ENCODE measurements around the gene CSHL1.
A peak's percentile ranks its signal among the peaks of the same experiment; 100 is the strongest.
"Not testable (repeated sequence)": the region's sequence is repeated elsewhere in the genome, so short reads cannot be mapped to it uniquely, and the experiment has no call there.

The CSHL1 gene

DNA sequence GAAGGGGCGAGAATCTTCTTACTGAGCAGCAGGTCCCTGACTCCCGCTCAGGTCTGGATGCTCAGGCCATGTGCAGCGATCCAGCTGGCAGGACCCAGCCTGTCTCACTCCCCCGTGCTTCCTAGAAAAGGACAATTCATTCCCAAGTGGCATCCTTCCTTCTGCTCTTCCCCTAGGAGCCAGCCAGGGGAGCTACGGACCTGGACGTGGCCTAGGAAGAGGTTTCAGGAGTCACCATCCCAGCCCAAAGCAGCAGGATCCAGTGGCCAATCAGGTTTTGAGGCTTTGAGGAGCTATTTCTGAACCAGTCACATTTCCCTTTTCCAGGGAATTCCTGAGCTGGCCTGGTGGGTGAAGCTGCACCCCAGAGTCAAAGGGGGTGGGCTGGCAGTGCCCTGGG lies 28.8 kb upstream of the CSHL1 start:
- DNase-seq = no peak

- DNase-seq = no peak
These were observed 28.3 kb upstream of the CSHL1 start for GRCh38 chr17:63939401-63939800.

DNA sequence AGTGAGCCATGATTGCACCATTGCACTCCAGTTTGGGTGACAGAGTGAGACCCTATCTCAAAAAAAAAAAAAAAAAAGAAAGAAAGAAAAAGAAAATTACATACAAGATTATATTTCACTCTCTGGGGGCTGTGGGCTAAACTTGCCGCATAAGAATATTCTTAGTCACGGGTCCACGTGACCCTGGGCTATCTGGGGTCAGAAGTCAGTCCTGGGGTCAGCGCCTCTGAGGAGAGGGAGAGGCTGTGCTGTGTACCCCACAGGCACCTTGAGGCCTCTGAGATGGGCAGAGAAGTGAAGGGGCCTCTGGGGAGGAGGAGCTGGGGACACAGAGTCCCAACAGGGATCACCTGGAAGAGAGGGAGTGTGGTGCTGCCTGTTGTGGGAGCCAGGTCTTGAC lies 26.9 kb upstream of the CSHL1 start:
- no peak for DNase-seq

DNA sequence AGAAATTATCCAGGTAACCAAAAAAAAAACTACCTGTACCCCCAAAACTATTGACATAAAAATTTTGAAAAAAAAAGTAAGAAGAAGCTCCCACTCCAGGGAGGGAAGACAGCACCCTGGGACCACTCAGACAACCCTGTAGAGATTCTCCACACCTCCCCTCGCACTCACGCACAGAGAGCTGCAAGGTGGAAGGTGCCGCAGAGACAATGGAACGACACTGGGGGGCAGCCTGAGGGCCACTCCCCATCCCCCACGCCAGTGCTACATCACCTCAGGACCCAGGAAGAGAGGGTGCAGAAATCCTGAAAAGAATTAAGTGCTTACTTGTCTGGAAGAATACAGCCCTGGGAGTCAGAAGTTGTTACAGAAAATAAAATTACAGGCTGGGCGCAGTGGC lies 26.3 kb upstream of the CSHL1 start:
- no peak for DNase-seq

DNA sequence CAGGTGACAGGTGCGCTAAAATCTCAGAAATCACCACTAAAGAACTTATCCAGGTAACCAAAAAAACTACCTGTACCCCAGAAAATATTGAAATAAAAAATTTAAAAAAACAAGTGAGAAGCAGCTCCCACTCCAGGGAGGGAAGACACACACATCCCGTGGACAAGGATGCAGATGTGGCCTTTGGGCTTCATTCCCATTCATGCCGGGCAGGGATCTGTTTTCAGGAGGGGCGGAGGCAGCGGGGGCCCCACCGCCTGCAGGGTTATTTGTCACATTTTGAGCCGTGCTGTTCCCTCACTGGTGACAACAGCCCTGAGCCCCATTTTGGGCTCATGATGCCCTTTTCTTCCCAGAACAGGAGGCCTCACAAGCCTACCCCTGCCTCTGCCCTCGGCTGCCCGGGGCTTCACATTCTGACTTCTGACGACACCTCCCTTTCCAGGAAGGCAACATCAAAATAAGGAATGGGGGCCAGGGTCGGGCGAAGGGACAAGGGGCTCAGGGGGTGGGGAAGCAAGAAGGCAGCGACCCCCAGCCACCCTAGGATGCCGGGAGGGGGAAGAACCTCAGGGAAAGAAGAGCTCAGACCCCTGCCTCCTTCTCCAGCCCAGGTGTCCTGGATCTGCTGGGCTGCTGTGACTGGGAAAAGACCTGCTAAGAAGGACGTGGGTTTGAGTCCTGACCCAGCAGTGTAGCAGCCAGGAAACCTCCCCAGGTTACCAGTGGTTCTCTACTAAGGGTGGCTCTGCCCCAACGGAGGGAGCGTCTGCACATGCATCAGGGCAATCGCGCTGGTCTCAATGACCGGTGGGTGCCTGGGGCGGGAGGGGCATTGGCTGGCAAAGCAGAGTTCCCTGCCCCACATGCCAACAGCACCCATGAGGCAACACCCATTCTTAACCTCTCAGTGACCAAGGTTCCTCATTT lies 23.4 kb upstream of the CSHL1 start:
- DNase-seq = no peak

DNA sequence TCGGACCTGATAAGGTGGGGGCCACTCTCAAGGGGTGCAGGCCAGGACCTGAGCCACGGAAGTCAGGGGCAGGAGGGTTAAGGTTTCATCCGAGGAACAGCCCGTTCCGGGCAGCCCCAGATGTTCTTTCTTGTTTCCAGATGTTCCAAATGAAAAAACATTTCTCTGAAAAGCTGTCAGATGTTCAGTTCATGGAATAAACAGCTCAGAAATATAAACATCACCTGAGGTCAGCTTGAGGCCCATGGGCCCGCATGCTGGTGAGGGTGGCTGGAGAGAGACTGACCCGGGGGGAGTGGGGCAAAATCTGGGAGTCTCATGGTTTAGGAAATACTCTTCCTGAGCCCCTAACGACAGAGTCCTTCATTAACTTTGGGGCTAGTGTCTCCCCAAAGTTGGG lies 22.5 kb upstream of the CSHL1 start:
- no peak for DNase-seq

DNA sequence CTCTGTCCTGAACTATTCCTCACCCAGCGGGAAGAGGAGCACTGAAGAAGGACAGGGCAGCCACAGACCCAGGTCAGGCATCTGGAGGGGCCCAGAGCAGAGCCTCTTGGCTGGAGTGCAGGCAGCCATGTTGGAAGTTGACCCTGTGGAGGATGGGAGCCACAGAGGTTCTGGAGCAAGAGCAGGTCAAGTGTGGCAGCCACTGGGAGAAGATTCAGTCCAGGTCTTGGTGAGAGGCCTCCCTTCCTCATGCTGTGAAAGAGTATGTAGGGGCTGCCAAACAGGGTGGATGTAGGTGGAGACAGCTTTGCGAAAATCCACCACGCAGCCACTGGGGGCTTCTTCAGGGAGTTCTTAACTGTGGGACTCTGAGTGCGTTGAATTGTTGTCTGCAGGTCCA lies 21.7 kb upstream of the CSHL1 start:
- no peak for DNase-seq

GRCh38 chr17:63931981-63932561 lies 21.0 kb upstream of the CSHL1 start, which contains the start of gene CD79B:
CD79B (minus strand) TSS chr17:63932331; CDS start chr17:63932261, 70 bp downstream.
- peak in 3 of 6 experiments; percentile 38 to 68 (median 50) for DNase-seq

- DNase-seq = peak; percentile 10 to 56 (median 34)
These were observed 20.0 kb upstream of the CSHL1 start for GRCh38 chr17:63930951-63931575.

DNA sequence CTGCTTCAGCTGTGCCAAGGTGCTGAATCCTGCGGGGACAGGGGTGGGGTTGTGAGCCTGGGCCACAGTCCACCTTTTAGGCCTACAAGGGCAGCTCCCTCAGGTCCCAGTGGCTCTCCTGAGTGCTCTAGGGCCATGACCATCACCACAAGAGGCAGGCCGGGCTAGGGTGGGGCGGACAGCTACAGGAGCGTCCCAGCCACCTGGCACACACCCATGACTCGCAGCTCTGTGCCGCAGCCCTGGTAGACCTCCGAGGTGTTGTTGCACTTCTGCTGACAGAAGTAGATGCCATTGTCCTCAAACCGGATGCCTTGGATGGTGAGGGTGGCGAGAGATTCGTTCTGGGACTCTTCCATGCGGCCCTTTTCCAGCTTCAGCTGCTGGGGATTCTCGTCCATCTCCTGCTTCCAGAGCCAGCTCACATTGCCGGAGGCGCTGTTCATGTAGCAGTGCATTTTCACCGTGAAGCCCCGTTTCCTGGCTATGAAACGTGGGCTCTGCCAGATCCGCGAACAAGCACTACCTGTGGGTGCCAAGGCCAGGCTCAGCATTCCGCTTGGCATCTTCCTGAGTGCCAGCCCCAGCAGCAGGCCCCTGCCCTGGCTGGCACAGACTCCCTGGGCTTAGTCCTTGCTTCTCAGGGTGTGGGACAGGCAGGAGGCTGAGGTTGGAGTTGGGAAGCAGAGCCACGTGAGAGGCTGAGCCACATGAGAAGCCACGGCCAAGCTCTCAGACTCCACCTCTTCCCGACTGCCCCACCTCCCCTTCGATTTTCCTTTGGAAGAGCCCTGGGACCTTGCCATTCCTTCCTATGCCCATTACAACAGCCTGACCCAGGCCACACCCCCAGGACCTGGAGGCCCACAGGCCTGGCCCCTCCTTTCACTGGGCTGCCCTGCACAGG lies 19.1 kb upstream of the CSHL1 start:
- no peak for DNase-seq

DNA sequence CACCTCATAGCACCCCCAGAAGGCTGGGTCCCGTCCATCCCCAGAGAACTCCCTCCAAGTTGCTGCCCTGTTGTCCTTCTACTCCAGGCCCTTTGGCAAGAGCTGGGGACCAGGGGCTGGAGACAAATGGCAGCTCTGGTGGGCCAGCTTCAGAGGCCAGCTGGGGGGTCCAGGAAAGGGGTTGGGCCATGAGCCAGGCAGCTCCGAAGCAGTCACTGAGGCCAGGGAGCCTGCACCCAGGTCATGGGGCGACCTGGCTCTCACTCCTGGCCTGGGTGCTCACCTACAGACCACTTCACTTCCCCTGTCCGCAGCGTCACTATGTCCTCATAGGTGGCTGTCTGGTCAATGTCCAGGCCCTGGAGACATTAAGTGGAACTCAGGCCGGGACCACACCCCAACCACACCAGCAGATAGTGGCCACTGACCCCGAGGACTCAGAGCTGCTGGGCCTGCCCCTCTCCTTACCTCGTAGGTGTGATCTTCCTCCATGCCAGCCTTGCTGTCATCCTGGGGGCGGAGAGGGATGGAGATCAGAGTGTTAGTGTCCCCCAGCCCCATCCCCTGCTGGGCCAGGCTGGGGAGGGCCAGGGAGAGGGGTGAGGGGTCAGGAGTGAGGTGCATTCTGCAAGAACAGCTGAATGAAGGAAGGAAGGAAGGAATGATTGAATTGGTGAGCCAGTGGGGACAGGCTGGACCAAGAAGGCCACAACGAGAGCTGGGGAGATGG lies 18.1 kb upstream of the CSHL1 start:
- no peak for DNase-seq

DNA sequence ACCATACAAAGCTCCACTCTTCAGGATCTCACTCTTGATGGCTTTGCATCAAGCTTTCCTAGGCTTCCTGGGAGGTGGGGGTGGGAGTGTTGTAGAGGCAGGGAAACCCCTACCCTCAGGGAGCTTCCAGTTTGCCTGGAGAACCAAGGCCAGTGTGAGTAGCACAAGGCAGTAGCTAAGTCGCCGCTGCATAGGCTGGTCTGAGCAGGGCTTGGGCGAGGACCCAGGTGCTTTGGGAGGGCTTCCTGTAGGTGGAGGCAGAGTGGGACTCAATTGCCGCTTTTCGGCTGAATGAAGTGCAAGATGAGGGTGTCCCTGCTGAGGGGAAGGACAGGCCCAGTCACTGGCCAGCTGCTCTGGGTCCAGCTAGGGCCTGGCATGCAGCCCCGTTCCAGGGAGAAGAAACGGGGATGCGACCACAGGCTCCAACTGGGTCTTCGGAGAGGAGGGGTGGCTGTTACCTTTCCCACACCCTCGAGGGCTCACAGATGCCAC lies 17.2 kb upstream of the CSHL1 start:
- DNase-seq = no peak

DNA sequence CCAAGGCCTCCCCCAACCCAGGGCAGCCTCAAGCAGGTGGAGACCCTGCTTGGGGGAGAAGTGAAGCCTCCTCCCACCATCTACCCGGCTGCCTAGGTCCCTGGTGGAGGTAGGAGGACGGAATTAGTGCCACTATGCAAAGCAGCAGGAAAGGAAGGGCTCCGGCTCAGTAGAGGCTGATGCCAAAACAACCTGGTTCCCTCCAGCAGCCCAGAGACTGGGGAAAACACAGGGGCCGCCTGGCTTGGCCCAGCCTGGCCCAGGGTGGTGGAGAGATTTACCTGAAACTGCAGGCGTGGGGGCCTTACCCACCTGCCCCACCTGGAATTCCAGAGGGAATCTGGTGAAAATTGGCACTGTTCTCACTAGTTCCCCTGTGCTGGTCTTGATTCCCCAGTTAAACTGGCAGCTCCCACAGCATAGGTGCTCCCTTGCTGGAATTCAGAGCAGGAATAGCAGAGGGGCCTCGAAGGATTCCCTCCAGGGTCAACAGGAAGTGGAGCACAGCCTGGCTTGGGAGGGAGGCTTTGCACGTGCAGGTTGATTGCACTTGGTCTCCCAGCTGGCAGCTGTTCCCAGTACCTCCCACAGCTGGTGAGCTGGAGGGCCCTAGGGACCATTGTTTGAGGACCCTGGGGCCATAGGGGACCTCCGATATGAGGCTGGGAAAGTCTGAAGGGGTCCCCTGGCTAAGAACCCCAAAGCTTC lies 16.6 kb upstream of the CSHL1 start:
- DNase-seq = no peak

DNA sequence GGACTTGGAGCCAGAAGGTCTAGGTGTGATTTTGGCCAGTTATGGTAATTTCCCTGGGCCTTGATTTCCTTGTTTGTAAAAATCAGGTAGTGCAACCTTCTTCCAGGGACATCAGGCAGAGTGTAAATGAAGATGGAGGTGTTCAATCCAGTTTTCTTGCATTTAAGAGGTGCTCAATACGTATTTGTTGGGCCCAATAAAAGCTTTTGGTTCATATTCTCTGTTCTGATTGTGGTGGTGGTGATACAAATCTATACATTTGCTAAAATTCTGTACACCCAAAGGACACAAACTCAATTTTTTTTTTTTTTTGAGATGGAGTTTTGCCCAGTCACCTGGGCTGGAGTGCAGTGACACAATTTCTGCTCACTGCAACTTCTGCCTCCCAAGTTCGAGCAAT lies 15.1 kb upstream of the CSHL1 start:
- DNase-seq = no peak

- no peak for DNase-seq
These were observed 14.6 kb upstream of the CSHL1 start for GRCh38 chr17:63925615-63926014.

GRCh38 chr17:63922402-63922801 lies 11.3 kb upstream of the CSHL1 start:
- not testable (repeated sequence) for DNase-seq

DNA sequence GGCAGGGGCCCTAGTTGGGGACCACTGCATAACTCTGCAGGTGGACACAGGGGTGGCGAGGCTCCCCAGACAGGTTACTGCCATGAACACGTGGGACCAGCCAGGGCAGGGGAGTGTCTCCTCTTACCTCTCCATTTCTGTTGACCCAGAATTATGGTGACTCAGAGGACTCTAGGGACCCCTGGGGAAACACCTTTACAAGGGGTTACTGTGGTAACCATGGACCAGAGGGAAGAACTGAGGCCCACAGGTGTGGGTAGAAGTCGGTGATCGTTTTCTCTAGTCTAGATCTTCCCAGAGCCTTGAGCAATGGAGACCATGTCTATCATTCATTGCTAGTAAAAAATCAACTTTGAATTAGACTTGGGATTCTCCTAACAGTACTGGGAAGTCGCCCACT lies 9.7 kb upstream of the CSHL1 start:
- DNase-seq = not testable (repeated sequence)

DNA sequence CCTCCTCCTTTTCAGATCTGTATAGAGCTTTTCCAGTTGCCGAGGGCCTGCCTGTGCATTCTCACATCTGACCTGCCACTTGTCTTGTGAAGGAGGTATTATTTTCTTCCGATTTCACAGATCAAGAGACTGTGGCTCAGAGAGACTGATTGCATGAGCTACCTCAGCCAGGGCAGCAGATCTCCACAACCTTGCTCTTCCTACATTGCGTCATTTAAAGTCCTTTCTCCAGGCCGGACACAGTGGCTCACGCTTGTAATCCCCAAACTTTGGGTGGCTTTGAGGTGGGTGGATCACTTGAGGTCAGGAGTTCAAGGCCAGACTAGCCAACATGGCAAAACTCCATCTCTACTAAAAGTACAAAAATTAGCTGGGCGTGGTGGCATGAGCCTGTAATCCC lies 9.0 kb upstream of the CSHL1 start:
- DNase-seq = not testable (repeated sequence)

DNA sequence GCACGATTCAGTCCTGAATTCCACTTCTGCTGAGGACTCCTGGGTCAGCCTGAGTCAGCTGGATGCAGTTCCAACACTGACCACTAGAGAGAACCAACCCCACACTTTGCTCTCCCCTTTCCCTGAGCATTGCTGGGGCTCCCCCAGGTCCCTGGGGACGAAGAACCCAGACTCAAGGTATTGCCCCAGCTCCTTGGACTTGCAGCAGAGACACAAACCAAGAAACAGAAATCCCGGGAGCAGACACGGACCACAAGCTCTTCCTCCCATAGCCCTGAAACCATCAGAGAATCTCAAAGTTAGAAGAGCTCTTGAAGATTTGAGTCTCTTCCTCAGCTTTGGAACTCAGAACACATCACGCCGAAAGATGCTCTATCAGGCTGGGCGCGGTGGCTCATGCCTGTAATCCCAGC lies 8.3 kb upstream of the CSHL1 start:
- DNase-seq = peak; percentile 46 to 79 (median 53)

DNA sequence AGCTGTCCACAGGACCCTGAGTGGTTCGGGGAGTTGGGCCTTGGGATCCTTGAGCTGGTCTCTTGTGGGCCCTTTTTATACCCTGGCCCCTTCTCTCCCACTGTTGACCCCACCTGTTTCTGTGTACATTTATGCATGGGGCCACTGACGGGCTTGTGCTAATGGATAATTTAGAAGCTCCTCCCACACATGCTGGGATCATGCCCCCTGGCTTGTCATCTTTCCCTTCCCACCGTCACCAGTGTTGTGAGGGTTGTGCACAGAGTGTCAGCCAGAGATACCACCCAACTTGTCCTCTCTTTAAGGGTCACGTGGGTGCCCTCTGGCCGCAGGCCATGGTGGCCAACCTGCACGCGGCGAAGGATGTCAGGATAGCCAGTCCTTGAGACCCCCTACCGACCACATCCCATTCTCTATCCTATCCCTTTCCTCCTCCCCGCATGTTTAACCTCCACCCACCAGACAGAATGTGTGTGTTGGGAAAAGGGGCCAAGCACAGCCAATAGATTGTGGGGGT lies 7.8 kb upstream of the CSHL1 start, which contains the start of gene GH1:
GH1 (minus strand) TSS at position 51 of the 517 bp plus-strand sequence. CDS start 63 bp downstream, outside the sequence.
- not testable (repeated sequence) for DNase-seq

GRCh38 chr17:63918305-63918704 lies 7.2 kb upstream of the CSHL1 start:
- no peak for DNase-seq

Measured in stimulated activated naive CD4-positive, alpha-beta T cell (primary cell).